NOMO-1 treated with DMSO at 0.1 percent for 48 hours (cell line): ENCODE data around the gene GLT8D1.
"Not testable (repeated sequence)": the region's sequence is repeated elsewhere in the genome, so short reads cannot be mapped to it uniquely, and the experiment has no call there.

Experiments used
- DNase-seq: peaks from one replicate; lab custom pipeline; 2025; ENCODE audit not compliant: unreplicated experiment; lab: John Stamatoyannopoulos, UW

The GLT8D1 gene

DNA sequence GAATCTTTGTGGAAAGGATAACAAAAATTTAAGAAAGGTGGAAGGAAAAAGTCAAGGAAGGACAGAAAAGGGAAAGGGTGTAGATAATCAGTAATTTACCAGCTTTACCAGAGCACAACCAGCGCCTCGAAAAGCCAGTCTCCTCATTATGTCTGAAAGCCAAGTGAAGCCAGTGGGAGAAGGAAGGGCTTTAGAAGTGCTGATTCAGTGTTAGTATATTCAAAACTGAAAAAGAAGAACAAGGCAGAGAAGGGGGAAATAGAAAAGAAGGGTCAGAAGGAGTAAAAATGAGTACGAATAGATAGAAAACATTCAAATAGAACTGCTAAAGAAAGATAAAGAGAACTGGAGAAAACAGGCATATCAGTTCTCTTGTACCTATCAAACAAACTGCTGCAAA, 24.0 kb downstream of the GLT8D1 start:
- peak; percentile 48 for DNase-seq

DNA sequence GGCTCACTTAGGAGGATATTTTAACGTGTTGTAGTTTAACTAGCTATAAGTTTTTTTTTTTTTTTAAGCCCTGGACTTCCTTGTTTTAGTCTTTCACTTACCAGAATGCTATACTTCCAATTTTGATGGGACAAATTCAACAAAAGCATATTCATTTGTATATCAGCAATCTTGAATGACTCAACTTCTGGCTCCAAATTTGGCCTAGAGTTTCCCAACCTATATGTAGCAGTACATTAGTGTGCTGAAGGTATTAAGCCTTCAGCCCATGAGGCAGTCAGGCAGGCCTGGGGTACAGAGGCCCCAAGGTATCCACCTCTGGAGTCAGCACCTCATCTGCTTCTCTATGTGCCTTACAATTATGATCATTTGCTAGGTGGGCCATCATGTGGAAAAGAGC, 25.8 kb downstream of the GLT8D1 start:
- no peak for DNase-seq

DNA sequence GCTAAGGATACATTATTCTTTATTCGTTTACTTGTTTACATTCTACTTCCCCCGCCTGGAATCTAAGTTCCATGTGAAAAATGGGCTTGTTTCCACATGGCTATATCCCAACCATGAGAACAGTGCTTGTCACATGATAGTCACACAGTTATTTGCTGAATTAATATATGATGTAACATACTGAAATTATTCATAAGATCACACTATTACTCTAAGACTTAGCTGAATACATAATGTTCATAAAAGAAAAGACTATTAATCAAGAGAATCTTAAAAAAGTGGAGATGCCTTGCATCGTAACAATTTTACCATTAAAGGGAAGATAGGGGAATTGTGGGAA, 26.4 kb downstream of the GLT8D1 start:
- DNase-seq: no peak

DNA sequence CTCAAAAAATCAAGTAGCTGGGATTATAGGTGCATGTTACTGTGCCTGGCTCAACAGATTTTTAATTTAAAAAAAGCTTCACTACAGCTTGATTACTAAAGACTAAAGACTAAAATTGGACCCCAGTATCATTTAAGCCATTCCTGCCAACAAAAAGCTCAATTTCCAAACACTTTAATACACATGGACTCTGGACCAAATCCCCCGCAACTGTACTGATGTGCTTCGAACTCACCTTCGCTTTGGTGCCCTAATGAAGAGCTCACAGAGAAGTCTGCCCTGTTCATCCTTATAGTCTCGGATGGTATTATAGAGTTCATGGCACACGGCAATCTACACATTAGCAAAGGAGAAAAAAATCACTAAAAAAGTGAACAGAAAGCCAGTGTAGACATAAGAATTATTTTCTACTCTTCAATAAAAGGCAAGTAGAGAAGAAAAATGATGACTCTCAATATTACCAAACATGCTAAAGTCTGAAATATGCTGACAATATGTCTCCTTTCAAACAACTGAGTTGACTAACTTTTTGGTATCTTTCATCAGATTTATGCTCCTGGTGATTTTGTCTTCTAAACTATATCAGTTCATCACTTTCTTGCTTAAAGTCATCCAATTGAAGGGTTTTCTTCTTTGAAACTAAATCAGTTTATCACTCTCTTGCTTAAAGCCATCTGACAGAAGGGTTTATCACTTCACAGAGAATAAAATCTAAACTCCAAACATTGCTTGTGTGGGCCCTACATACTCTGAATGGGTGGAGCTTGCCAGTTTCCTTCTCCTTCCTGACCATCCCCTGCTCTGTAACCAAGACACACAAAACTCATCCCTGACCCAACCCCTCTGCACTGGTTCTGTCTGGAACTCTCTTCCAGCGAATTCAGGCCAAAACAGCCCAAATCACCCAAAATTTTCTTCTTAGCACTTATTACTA, 27.1 kb downstream of the GLT8D1 start:
- DNase-seq: no peak

DNA sequence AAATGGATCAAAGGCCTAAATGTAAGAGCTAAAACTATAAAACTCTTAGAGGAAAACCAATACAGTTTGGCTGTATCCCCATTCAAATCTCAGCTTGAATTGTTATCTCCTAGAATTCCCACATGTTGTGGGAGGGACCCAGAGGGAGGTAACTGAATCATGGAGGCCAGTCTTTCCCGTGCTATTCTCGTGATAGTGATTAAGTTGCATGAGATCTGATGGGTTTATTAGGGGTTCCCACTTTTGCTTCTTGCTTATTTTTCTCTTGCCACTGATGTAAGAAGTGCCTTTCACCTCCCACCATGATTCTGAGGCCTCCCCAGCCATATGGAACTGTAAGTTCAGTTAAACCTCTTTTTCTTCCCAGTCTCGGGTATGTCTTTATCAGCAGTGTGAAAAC, 29.4 kb downstream of the GLT8D1 start:
- not testable (repeated sequence) for DNase-seq

DNA sequence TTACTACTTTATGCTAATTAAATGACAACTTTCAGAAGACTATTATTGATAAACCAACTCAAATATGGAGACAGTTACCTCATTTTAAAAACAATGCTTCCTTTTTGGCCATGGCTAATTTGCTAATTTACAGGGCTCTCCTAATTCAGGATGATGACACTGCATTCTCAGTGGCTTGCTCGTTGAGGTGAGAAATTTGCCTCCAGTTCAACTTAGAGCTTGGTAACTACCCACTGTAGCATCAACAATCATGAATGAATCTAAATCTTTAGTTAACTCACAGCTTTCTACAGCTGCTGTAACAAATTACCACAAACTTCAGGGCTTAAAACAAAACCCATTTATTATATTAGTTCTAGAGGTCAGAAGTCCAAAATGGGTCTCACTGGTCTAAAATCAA, 33.9 kb downstream of the GLT8D1 start:
- peak; percentile 20 for DNase-seq

DNA sequence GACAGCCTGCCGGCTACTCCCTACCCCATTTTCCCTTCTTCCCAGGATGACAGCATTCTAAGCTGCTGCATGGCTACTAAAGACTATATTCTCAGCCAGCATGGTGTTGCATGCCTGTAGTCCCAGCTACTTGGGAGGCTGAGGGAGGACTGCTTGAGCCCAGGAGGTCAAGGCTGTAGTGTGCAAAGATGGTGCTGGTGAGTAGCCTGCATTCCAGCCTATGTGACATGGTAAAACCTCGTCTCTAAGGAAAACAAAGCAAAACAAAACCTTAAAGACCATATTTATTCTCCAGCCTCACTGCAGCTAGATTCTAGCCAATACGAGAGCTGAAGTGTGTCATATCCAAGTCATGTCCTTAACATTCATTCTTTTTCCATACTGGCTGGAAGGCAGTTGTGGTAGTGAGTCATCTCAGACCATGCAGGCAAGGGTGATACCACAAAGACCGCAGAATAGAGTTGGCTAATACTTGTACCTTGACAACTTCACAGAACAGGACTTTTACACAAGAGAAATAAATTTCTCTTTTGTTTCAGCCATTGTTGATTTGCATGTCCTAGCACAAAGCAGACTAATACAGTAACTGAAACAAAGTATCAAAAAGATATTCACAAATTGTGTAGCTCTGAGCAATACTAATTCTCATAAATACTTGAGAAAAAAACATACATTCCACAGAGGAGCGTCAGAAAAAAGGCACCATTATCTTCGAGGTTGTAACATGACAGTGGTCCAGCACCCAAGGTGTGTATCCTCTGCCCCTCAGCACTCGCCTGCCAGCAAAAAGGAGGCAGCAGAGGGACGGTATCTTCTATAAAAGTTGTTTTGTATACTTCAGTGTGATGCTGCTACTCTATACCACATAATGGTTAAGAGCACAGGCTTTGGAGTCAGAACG, 34.7 kb downstream of the GLT8D1 start:
- peak; percentile 96 for DNase-seq

DNA sequence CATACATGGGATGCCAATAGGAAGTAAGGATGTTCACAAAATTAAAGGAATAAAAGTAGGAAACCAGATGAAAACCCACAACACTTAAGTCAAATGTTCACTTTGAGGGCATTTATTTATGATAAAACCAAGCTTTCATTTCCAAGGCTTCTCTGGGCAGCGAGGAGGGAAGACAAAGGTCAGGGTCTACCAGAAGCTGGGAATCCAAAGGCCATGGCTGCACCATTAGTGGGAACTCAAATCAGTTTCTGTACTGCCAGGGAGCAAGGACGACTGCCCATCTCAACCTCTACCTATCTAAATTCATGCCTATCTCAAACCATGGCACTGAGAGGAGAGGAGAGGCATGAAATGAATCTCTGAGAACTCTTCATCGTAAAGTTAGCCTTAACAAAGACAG, 42.5 kb downstream of the GLT8D1 start:
- DNase-seq: no peak

DNA sequence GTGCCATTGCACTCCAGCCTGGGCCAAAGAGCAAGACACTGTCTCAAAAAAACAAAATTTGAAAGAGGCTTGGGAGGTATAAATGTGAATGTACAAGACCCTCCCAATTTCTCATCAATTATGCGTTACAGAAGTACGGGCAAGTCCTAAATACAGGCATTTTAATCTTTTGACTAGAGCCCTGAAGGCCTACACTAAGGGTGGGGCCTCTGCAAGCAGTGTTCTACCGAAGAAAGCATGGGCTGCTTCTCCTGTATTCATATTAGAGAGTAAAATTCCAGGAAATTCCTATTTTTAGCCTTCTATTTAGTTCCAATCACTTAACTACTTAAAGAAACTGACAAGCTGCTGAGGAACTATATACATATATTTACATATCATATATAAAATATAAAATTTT, 45.5 kb downstream of the GLT8D1 start:
- no peak for DNase-seq

DNA sequence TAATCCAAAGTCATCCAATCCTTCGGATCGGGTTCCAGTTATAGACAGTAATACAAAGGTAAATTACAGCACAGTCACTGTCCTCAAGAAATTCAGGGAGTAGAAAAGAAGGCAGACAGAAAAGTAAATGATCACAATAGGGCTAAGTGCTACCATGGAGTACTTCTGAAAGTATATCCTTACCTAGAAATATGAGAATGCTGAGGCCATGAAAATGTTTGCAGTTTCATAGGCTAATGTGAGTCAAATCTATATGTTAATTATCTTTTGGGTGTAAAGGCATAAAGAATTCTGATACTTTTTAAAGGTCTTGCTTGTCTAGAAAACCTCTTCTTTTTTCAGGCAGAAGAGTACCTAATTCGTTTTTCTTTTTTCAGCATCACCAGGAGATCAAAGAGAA, 49.7 kb downstream of the GLT8D1 start:
- DNase-seq: no peak

DNA sequence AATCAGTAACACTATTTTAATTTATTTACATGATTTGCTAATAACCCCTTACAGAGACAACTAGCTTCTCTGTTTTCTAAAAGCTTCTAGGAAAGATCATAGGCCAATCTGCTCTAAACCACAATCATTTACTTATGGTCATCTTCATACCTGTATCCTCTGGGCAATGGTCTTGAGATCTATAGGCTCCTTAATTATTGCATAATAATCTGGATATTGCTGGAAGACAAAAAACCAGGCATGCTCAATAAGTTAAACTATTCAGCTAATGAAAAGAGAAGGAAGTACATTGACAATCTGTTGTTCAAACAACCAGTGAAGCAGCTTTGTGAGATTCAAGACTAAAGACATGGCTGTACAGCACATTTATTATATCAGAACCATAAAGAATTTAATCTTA, 54.0 kb downstream of the GLT8D1 start:
- DNase-seq: no peak

DNA sequence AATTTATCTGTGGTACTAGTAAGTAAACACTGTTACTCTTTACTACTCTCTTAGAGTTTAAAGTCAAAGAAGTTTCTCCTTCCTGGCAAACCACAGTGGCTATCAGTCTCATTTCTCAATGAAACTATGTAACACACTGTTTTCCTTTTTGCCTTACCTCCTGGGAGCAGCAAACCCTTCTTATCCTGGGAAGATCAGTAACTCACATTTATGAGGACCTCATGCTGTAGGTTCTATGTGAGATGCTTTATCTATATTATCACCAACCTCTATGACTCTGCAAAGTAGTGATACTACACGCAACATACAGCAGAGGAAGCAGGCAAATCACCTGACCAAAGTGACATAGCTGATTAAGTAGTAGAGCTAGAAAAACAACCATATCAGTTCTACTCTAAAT, 55.2 kb downstream of the GLT8D1 start:
- DNase-seq: no peak

DNA sequence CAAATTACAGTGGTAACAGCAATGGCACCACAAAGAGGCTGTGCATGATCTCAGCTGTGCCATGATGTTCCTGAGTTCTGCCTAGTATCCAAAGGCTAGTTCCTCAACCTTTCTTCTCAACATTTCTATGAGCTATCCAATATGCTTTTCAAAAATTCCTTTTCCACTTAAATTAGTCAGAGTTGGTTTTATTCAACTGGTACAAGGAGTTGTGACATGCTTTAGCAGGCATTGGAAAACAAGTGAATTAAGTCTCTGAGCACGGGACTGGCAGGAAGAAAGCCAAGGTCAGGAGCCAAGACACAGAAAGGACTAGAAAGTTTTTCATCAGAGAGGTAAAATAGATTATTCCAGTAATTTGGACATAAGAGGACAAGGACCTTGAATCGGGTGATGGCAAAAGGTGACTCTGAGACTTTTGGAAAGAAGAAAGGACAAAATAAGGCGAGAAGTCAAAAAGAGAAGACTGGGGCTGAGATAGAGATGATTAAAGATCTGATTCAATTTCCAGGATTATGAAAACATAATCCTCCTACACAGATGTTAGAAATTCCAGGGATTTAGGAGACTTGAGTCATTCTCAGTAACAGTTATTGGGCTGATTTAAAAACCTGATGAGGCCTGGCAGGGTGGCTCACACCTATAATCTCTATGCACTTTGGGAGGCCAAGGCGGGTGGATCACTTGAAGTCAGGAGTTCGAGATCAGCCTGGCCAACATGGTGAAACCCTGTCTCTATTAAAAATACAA, 56.0 kb downstream of the GLT8D1 start:
- no peak for DNase-seq

DNA sequence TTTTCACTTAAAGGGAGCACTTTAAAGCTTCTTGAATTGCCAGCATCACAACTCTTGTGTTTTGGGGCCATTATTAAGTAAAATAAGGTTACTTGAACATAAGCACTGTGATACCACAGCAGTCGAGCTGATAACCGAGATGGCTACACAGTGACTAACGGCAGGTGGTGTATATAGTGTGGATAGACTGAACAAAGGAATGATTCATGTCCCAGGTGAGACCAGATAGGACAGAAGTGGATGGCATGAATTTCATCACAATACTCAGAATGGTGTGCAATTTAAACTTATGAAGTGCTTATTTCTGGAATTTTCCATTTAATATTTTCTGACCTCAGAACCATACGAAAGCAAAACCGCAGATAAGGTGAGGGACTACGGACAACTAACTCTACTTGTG, 60.0 kb downstream of the GLT8D1 start:
- no peak for DNase-seq
